Erythroblast (primary cell): ENCODE results near the gene SYNPO2.
A peak's percentile ranks its signal among the peaks of the same experiment; 100 is the strongest.
"Not testable (repeated sequence)": the region's sequence is repeated elsewhere in the genome, so short reads cannot be mapped to it uniquely, and the experiment has no call there.

ENCODE experiments used
- DNase-seq, 2 experiments: peaks; one replicate each; lab custom pipeline; 2025; lab: John Stamatoyannopoulos, UW
- GATA1 ChIP-seq: IDR thresholded peaks from 2 replicates; pipeline ENCODE4 v1.6.1; 2011; ENCODE audit warnings: low read depth, mild to moderate bottlenecking, control low read depth, low read length, moderate library complexity
- POLR2A ChIP-seq: IDR thresholded peaks from 2 replicates; pipeline ENCODE4 v1.6.1; 2011; ENCODE audit warnings: mild to moderate bottlenecking, low read length

SYNPO2 gene

GRCh38 chr4:119039779-119040178 is 151.1 kb downstream of the SYNPO2 start:
- TF ChIP-seq GATA1, result no peak
- TF ChIP-seq POLR2A, result no peak
- DNase-seq, result peak; percentile 1 to 2

GRCh38 chr4:119040261-119040660 is 151.6 kb downstream of the SYNPO2 start:
- DNase-seq, result no peak
- TF ChIP-seq GATA1 (no peak), POLR2A (no peak)

- no peak for DNase-seq
- TF ChIP-seq GATA1, result no peak
- no peak for TF ChIP-seq POLR2A
Observed at GRCh38 chr4:119040694-119041185, 152.1 kb downstream of the SYNPO2 start.

GRCh38 chr4:119041396-119041795 is 152.7 kb downstream of the SYNPO2 start:
- no peak for TF ChIP-seq GATA1
- DNase-seq, result no peak

GRCh38 chr4:119041951-119042560 is 153.4 kb downstream of the SYNPO2 start:
- no peak for TF ChIP-seq GATA1
- DNase-seq, result peak; percentile 53 to 70

GRCh38 chr4:119046263-119046662 is 157.6 kb downstream of the SYNPO2 start:
- no peak for DNase-seq
- no peak for TF ChIP-seq GATA1

GRCh38 chr4:119047059-119047458 is 158.4 kb downstream of the SYNPO2 start:
- not testable (repeated sequence) for DNase-seq

GRCh38 chr4:119048446-119048845 is 159.8 kb downstream of the SYNPO2 start:
- no peak for TF ChIP-seq POLR2A
- TF ChIP-seq GATA1, result no peak

GRCh38 chr4:119049342-119049741 is 160.7 kb downstream of the SYNPO2 start:
- DNase-seq, result no peak
- no peak for TF ChIP-seq GATA1
- TF ChIP-seq POLR2A, result no peak

More at GRCh38 chr4:119048446-119048845, 159.8 kb downstream of the SYNPO2 start:
- no peak for DNase-seq

- no peak for DNase-seq
- TF ChIP-seq GATA1, result no peak
- no peak for TF ChIP-seq POLR2A
Observed at GRCh38 chr4:119050527-119051090, 162.0 kb downstream of the SYNPO2 start.

- TF ChIP-seq GATA1 (no peak), POLR2A (no peak)
- DNase-seq, result no peak
Observed at GRCh38 chr4:119053245-119053644, 164.6 kb downstream of the SYNPO2 start.

- TF ChIP-seq POLR2A, result no peak
- TF ChIP-seq GATA1, result no peak
- DNase-seq, result no peak
Observed at GRCh38 chr4:119053997-119054396, 165.3 kb downstream of the SYNPO2 start.

GRCh38 chr4:119057417-119057816 is 168.8 kb downstream of the SYNPO2 start:
- DNase-seq, result no peak
- TF ChIP-seq POLR2A (no peak), GATA1 (no peak)

- no peak for DNase-seq
- TF ChIP-seq POLR2A (no peak), GATA1 (no peak)
Observed at GRCh38 chr4:119059221-119059620, 170.6 kb downstream of the SYNPO2 start.

- DNase-seq, result not testable (repeated sequence)
Observed at GRCh38 chr4:119067125-119067524, 178.5 kb downstream of the SYNPO2 start.

GRCh38 chr4:119067670-119068360 is 179.2 kb downstream of the SYNPO2 start:
- DNase-seq, result not testable (repeated sequence)
